Body of pancreas (tissue), 4 donors: ENCODE data around the gene MROH2B.

Experiments
- CTCF ChIP-seq, 7 experiments: fragments of 450-650 bp in 4 of 7; fragments of 200-600 bp in 3 of 7; sonication (generic) in 3 of 7; IDR thresholded peaks; one replicate each; pipeline ENCODE4 v1.5.1; 2016 to 2019; ENCODE audit warnings: antibody characterized with exemption in 7 of 7
- POLR2A ChIP-seq, 3 donors: fragments of 450-650 bp; IDR thresholded peaks; one replicate each; pipeline ENCODE4 v1.6.1; 2016; ENCODE audit warnings: antibody characterized with exemption in 3 of 3, mild to moderate bottlenecking in 2 of 3

GRCh38 chr5:41048986-41049385, 22.2 kb downstream of the MROH2B start:
- no peak for TF ChIP-seq POLR2A (IDR thresholded peaks at IDR 0.05)
- TF ChIP-seq CTCF (IDR thresholded peaks at IDR 0.05) = no peak
